Placental epithelial cell (primary cell): ENCODE results near the gene MZT2B. TPM values are rescaled to one million over a fixed set of nuclear protein-coding genes. Genes with fewer than 3 reads are reported as not detected.

Experiments
- total RNA-seq: library from RNA; depleted of rRNA; stranded (reverse); fragments of >200 nt; gene quantifications from 2 replicates; pipeline ENCODE4 v1.2.3, GENCODE V29; 2012

Gene MZT2B, protein sequence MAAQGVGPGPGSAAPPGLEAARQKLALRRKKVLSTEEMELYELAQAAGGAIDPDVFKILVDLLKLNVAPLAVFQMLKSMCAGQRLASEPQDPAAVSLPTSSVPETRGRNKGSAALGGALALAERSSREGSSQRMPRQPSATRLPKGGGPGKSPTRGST
- total RNA-seq = 120 and 173 TPM in 2 replicates

DNA sequence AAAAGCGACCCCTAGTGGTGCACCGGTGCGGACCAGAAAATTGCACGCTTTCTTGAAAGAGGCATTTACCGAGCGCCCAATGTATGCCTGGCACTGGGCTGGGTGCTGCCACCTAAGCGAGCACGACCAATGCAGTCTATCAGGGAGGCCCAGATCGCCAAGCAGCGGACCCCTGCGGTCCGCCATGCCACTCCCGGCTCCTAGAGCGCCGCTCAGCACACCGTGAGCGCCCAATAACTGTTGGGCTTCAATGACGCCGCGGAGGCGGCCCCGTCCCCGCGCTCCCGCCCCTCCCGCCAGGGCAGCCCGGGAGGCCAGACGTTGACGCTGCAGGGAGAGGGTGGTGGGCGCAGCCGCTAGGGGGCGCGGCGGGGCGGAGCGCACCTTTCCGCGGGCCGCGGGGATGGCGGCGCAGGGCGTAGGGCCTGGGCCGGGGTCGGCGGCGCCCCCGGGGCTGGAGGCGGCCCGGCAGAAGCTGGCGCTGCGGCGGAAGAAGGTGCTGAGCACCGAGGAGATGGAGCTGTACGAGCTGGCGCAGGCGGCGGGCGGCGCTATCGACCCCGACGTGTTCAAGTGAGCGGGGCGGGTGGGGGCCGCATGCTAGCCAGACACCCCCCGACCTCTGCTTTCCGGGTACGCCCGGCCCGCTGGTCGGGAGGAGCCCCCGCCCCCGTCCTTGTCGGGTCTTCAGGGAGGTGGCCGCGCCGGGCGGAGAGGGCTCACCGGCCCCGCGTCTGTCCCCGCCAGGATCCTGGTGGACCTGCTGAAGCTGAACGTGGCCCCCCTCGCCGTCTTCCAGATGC is at the start of gene MZT2B:
Gene MZT2B (plus strand): TSS at position 383 of the 803 bp plus-strand sequence. CDS start 21 bp downstream, at position 404.

DNA sequence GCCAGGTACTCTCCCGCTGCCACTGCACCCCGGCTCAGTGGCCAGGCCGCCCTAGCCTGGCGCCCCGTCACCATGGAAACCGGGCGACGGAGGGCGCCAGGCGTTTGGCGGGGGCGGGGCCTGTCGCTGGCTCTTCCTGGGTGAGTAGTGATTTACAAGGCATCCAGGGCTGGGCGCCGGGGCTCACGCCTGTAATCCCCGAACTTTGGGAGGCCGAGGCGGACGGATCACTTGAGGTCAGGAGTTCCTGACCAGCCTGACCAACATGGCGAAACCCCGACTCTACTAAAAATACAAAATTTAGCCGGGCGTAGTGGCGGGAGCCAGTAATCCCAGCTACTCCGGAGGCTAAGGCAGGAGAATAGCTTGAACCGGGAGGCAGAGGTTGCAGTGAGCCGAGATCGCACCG is 37.1 kb upstream of the MZT2B start, which contains the start of gene CCDC74B:
Gene CCDC74B (minus strand): TSS at position 107 of the 409 bp plus-strand sequence. CDS start 116 bp downstream, outside the sequence.

DNA sequence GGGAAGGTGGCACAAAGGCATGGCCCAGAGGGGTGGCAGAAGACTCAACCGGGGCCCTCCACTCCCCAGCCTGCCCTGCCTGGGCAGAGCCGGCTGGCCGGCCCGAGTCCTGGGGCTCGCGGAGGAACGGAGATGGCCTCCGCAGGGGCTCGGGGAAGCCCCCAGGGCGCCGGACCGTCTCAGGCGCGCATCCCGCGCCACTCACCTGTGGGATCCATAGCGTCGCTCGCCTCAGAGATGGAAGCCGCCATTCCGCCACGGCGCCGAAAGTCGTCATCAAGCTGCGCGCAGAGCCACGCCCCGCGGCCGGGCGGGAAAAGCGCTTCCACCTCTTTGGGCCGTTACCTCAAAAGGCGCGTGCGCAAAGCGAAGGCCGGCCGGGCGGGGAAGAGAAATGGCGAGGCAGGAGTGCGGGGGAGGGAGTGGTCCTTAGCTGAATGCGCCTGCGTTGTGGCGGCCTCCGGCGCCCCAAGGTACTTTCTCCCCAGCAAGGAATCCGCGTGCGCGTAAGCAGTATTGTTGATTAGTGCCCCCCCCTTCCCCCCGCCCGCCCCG is 660 bp upstream of the MZT2B start, which contains the start of gene SMPD4:
Gene SMPD4 (minus strand): TSS at position 278 of the 555 bp plus-strand sequence. CDS start 5,010 bp downstream, outside the sequence.

DNA sequence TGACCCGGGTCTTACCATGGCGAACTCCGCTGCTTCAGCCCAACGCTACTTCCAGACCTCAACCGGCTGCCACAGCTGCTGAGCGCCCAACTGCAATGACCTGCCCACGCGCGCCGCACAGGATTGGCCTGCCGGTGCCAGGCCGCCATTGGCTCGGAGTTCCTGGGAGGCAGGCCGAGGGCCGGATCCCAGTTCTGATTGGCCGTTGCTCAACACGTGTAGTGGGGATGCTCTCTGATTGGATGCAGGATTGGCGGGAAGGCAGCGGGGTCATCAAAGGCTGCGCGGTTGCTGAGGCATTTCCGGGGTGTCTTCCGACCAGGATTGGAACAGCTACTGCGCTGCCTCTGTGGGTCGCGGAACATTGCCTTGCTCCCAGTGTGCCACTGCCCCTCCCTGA is 16.3 kb downstream of the MZT2B start, which contains the start of gene TUBA3E:
Gene TUBA3E (minus strand): TSS at position 97 of the 400 bp plus-strand sequence. CDS start 79 bp downstream, at position 18.

Other genes with a start within 250 kb of the MZT2B start
- gene RAB6C, start 202.6 kb upstream of the MZT2B start, total RNA-seq = 0.39 and 1.2 TPM in 2 replicates
- gene POTEF, start 53.0 kb upstream of the MZT2B start, total RNA-seq = not detected in 2 replicates
- 2.0 and 4.7 TPM in 2 replicates for gene CCDC74B, start 37.1 kb upstream of the MZT2B start, total RNA-seq
- gene SMPD4, start 660 bp upstream of the MZT2B start, total RNA-seq = 21.6 and 29.9 TPM in 2 replicates
- gene TUBA3E, start 16.2 kb downstream of the MZT2B start, total RNA-seq = 0.22 and 0.39 TPM in 2 replicates
- gene IMP4, start 160.6 kb downstream of the MZT2B start, total RNA-seq = 52.2 and 71.5 TPM in 2 replicates
- 31.0 and 33.6 TPM in 2 replicates for gene PTPN18, start 173.8 kb downstream of the MZT2B start, total RNA-seq